Esophagus squamous epithelium (tissue), 5 donors: ENCODE measurements around the gene MOB2. TPM values are rescaled to one million over a fixed set of nuclear protein-coding genes. Genes with fewer than 3 reads are reported as not detected.

Source experiments
- DNase-seq: peaks from one replicate; lab custom pipeline; 2025; lab: John Stamatoyannopoulos, UW
- H3K27ac ChIP-seq, 4 donors: fragments of 200-600 bp; sonication (generic); one replicate each; pipeline ENCODE4 v1.5.1; 2016 to 2019; ENCODE audit warnings: mild to moderate bottlenecking in 1 of 4
- H3K27me3 ChIP-seq, 4 donors: fragments of 200-600 bp; sonication (generic); 1 replicate in 3 of 4; 2 replicates in 1 of 4; pipeline versions ENCODE4 v1.5.1 to v1.6.0; 2017 to 2021; ENCODE audit warnings: antibody characterized with exemption in 1 of 4
- H3K36me3 ChIP-seq, 3 donors: fragments of 200-600 bp; sonication (generic); one replicate each; pipeline ENCODE4 v1.5.1; 2016 to 2019
- H3K4me1 ChIP-seq, 3 donors: fragments of 200-600 bp; sonication (generic); one replicate each; pipeline ENCODE4 v1.5.1; 2017 to 2019
- H3K4me3 ChIP-seq, 4 donors: fragments of 200-600 bp; sonication (generic); 1 replicate in 3 of 4; 2 replicates in 1 of 4; pipeline ENCODE4 v1.5.1; 2016 to 2019; ENCODE audit warnings: mild to moderate bottlenecking in 2 of 4, moderate library complexity in 1 of 4
- H3K9me3 ChIP-seq, 3 donors: fragments of 200-600 bp; sonication (generic); one replicate each; pipeline ENCODE4 v1.5.1; 2016 to 2019
- POLR2A ChIP-seq, 4 donors: fragments of 450-650 bp; IDR thresholded peaks; one replicate each; pipeline ENCODE4 v1.6.1; 2017; ENCODE audit warnings: antibody characterized with exemption in 4 of 4, mild to moderate bottlenecking in 4 of 4, moderate library complexity in 3 of 4
- WGBS, 2 donors: methylation state at CpG; one replicate each; pipeline ENCODE4 v1.1.5; 2018; 5-methylcytosine and 5-hydroxymethylcytosine counted together
- intact Hi-C: fragments of 100-400 bp; cut with DNase I; formaldehyde crosslinking; loops from one replicate; pipeline ENCODE4 v1.15.0; 2022
- total RNA-seq, 4 donors: library from RNA; depleted of rRNA; stranded (reverse); fragments of >200 nt; gene quantifications; one replicate each; pipeline ENCODE4 v1.1.0, GENCODE V29; 2016
- TF ChIP-seq, protein P1 (sequence below), 6 experiments: fragments of 450-650 bp in 4 of 6; fragments of 200-600 bp in 2 of 6; sonication (generic) in 2 of 6; IDR thresholded peaks; one replicate each; pipeline ENCODE4 v1.5.1; 2016 to 2019; ENCODE audit warnings: antibody characterized with exemption in 6 of 6, mild to moderate bottlenecking in 4 of 6, moderate library complexity in 4 of 6
- donor health status: DM: yes; HTN: yes; CAD: no.

MOB2 gene
- total RNA-seq, 4 donors from 2014 or later = 21.5 to 45.0 (median 30.1) TPM

DNA sequence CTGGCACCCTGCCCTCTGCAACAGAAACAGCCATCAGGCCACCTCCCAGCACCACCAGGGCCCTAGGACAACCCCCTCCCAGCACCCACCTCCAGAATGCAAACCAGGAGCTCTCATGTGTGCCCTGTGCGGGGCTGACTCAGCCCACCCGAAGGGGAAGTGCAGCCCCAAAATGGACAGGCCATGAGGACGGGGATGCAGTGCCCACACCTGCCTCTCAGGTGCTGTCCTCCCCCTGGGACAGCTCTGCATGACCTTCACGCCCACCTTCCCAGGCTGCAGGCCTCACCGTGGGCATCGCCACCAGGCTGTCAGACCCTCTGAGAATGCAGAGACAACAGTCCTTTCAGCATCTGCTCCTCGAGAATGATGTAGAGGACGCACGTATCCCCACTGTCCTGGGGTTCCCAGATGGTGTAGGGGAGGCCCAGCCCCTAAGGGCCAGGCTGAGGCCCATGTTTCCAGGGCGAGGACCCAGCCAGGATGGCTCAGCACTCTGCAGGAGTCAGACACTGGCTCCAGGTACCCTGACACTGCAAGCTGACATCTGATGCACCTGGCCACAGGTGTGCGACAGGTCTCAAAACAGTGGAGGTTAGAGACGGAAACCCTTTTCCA is 13.5 kb downstream of the MOB2 start:
- no peak for DNase-seq
- Histone ChIP-seq H3K36me3 (peaks cover 25 to 100% (median 32%) of the 10 kb centered on the region in 3 donors), H3K27me3 (no peaks in the 10 kb centered on the region), H3K27ac (no peak overlapping the region), H3K4me1 (peaks cover 0 to 9% (median 0%) of the 10 kb centered on the region in 3 donors), H3K4me3 (no peak overlapping the region), H3K9me3 (no peaks in the 10 kb centered on the region)
- intact Hi-C loops = no loop called here
- 88 to 94% methylated on average over 5 to 6 of the region's 12 CpGs for WGBS, 2 donors
- TF ChIP-seq, protein P1, sequence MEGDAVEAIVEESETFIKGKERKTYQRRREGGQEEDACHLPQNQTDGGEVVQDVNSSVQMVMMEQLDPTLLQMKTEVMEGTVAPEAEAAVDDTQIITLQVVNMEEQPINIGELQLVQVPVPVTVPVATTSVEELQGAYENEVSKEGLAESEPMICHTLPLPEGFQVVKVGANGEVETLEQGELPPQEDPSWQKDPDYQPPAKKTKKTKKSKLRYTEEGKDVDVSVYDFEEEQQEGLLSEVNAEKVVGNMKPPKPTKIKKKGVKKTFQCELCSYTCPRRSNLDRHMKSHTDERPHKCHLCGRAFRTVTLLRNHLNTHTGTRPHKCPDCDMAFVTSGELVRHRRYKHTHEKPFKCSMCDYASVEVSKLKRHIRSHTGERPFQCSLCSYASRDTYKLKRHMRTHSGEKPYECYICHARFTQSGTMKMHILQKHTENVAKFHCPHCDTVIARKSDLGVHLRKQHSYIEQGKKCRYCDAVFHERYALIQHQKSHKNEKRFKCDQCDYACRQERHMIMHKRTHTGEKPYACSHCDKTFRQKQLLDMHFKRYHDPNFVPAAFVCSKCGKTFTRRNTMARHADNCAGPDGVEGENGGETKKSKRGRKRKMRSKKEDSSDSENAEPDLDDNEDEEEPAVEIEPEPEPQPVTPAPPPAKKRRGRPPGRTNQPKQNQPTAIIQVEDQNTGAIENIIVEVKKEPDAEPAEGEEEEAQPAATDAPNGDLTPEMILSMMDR (IDR thresholded peaks at IDR 0.05) = no peak

DNA sequence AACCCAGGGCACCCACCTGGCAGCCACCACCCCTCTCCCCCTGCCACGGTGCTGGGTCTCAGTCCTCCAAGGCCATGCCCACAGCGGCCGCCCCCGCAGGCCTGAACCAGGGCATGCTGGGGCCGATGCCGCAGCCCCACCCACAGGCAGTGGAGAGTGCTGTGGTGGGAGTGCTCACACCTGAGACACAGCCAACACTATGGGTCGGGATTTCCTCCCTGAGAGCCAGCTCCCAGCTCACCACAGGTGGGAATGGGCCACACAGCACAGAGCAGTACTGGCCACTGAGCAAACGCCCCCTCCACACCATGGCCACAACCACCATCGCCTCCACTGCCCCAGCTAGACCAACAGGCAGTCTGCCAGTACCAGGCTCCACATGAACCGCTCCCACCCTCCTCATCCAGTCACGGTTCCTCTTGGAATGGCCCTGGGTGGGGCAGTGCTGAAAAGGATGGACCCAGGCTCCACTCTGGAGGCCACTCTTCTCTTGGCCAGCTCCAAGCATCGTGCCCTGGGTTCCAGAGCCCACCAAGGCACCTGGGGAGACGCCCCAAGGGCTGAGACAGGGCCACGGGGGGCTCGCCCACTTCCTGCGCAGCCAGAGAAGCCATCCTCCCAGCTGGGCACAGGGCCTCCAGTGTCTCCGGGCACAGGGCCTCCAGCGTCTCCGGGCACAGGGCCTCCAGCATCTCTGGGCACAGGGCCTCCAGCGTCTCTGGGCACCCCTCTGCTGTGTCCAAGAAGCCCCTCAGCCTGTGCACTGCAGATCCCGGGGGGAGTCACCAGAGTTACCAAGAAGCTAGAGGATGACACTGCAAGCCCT is 14.2 kb downstream of the MOB2 start:
- TF ChIP-seq POLR2A (IDR thresholded peaks at IDR 0.05) = no peak
- TF ChIP-seq, protein P1 (IDR thresholded peaks at IDR 0.05) = no peak
- H3K4me1 ChIP-seq = peaks cover 0 to 12% (median 0%) of the 10 kb centered on the region in 3 donors
- intact Hi-C loops = no loop called here
- H3K9me3 ChIP-seq = no peaks in the 10 kb centered on the region
- 38 to 54% methylated on average over 2 to 3 of the region's 21 CpGs for WGBS, 2 donors
- DNase-seq = no peak
- H3K27me3 ChIP-seq = no peaks in the 10 kb centered on the region
- no peak overlapping the region for H3K4me3 ChIP-seq
- no peak overlapping the region for H3K27ac ChIP-seq
- H3K36me3 ChIP-seq = peaks cover 25 to 99% (median 31%) of the 10 kb centered on the region in 3 donors

DNA sequence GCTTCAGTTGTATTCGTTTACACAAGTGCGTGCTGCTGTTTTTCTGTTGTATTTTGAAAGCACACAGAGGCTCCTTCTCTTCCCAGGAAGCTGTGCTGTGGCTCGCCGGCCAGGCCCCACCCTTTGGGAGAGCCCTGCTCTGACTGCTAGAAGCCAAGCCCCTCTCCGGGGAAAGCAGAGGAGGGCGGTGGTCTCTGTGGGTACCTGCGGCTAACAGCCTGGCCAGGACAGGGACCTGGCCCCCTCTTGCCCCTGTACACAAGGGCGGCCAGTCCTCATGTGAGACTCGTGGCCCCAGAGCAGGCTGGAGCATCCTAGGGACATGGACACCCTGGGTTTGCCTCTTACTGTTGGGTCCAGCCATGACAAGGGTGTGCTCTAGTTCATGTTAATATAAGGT is 14.8 kb downstream of the MOB2 start:
- TF ChIP-seq, protein P1 (IDR thresholded peaks at IDR 0.05) = no peak
- H3K27ac ChIP-seq = no peak overlapping the region
- peaks cover 0 to 12% (median 0%) of the 10 kb centered on the region in 3 donors for H3K4me1 ChIP-seq
- no peak overlapping the region for H3K4me3 ChIP-seq
- 61 to 67% methylated on average over 2 to 4 of the region's 9 CpGs for WGBS, 2 donors
- H3K9me3 ChIP-seq = no peaks in the 10 kb centered on the region
- peaks cover 24 to 99% (median 25%) of the 10 kb centered on the region in 3 donors for H3K36me3 ChIP-seq
- H3K27me3 ChIP-seq = no peaks in the 10 kb centered on the region
- intact Hi-C loops = no loop called here
- no peak for DNase-seq

DNA sequence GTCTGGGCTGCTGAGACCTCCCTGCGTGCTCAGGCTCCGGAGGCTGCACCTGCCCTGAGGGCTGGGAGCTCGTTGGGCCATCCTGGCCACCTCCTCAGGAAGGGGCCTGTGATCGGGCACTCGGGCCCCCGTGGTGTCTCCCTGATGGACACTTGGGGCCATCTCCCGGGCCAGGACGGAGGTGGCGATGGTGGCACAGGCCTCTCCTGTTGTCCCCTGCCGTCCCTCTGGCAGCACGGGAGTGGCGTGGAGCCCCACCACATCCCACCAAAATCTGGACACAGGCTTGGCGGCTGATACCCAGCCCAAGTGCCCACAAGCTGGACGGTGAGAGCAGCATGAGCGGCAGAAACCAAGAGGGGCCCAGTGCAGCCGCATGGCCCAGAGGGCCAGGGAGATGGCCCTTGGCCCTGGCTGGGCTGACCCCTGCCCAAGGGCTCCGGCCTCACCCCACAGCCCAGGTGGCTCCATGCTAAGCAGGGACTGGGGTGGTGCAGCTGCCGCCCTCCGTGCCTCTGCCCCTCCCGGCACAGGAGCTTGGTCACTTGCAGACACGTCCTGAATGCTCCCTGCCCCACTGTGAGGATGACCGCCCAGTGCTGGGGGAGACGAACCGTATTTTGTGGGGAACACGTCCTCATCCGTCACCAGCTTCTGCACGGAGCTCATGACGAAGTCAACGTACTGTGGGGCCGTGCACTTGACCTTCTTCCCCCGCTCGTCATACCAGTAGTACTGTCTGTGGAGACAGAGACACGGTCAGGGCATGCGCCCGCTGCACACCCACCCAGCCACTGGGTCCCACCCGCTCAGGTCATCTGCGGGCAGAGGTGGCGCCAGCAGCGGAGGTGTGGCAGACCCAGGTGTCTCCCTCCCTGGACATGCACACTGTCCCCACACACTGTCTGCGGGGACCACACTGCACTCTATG is 15.6 kb downstream of the MOB2 start:
- 88 to 100% methylated on average over 1 to 12 of the region's 40 CpGs for WGBS, 2 donors
- Histone ChIP-seq H3K27ac (no peak overlapping the region), H3K27me3 (no peaks in the 10 kb centered on the region), H3K9me3 (no peaks in the 10 kb centered on the region), H3K4me3 (no peak overlapping the region), H3K36me3 (peaks cover 23 to 99% (median 25%) of the 10 kb centered on the region in 3 donors), H3K4me1 (peaks cover 0 to 12% (median 0%) of the 10 kb centered on the region in 3 donors)
- TF ChIP-seq POLR2A (IDR thresholded peaks at IDR 0.05) = no peak
- TF ChIP-seq, protein P1 (IDR thresholded peaks at IDR 0.05) = no peak
- intact Hi-C loops = no loop called here
- DNase-seq = no peak
